Effector memory CD8-positive, alpha-beta T cell (primary cell): ENCODE results near the gene UBE2I.
A peak's percentile ranks its signal among the peaks of the same experiment; 100 is the strongest.

Experiments
- ATAC-seq: fragments of 150-1000 bp; cut with Tn5 transposase; replicated peaks from 2 replicates; pipeline ENCODE4 v1.10.0; 2021; ENCODE audit warnings: mild to moderate bottlenecking, moderate library complexity
- DNase-seq, 3 experiments: peaks; one replicate each; pipeline ENCODE4 v3.0.0; 2021
- H3K27ac Mint-ChIP-seq, 2 donors: one replicate each; pipeline ENCODE4 v1.8.0; 2022; ENCODE audit warnings: mild to moderate bottlenecking in 2 of 2, mixed read lengths in 2 of 2, moderate library complexity in 2 of 2
- H3K27me3 Mint-ChIP-seq, 2 donors: one replicate each; pipeline ENCODE4 v1.8.0; 2022; ENCODE audit warnings: mixed read lengths in 2 of 2
- H3K36me3 Mint-ChIP-seq: one replicate; pipeline ENCODE4 v1.8.0; 2022; ENCODE audit warnings: mild to moderate bottlenecking, moderate library complexity, mixed read lengths; ENCODE audit not compliant: insufficient read depth
- H3K4me1 Mint-ChIP-seq, 2 donors: one replicate each; pipeline ENCODE4 v1.8.0; 2022; ENCODE audit warnings: low read depth in 2 of 2, mixed read lengths in 2 of 2
- H3K4me3 Mint-ChIP-seq, 2 donors: one replicate each; pipeline ENCODE4 v1.8.0; 2022; ENCODE audit warnings: mild to moderate bottlenecking in 2 of 2, mixed read lengths in 2 of 2, moderate library complexity in 2 of 2
- H3K9me3 Mint-ChIP-seq, 2 donors: one replicate each; pipeline ENCODE4 v1.8.0; 2022; ENCODE audit warnings: mixed read lengths in 2 of 2

UBE2I gene

DNA sequence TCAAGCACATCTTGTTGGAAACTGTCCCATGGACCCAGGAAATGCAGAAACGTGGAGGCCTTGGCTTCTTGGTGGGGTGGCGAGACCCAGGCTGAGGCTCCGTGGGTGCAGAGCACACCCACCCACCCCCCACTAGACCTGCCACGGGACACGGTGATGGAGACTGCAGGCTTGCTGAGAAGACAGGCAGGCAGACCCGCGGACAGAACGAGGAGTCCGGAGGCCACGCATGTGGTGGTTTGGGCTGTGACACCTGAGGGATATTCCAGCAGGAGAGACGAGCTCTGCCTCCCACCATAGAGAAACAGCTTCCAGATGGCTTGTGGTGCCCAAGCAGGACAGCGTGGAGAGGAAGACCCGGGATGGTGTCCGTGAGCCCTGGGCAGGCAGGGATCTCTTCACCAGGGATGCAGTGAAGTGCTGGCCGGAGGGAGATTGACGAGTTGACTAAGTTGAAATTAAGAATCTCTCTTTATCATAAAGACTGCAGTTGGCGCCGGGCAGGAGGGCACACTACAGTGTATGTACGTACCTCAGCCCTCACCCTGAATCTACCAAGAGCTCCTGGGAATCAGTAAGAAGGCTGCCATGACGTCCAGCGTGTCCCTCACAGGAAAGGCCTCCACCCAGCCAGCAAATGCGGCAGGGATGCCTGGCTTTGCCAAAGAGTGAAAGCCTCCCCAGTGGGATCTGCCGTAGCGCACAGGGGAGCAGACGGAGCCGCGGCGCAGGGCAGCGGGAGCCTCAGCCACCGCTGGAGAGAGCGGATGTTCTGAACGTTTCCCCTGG is 8.2 kb downstream of the UBE2I start:
- Mint-ChIP-seq H3K4me3 (no peak overlapping the region), H3K4me1 (peaks cover 13 to 14% of the 10 kb centered on the region in 2 donors), H3K27ac (peak overlapping the region in 1 of 2 donors; percentile 73), H3K27me3 (no peaks in the 10 kb centered on the region), H3K36me3 (peaks cover 97% of the 10 kb centered on the region), H3K9me3 (no peaks in the 10 kb centered on the region)
- no peak for ATAC-seq
- DNase-seq, result no peak

DNA sequence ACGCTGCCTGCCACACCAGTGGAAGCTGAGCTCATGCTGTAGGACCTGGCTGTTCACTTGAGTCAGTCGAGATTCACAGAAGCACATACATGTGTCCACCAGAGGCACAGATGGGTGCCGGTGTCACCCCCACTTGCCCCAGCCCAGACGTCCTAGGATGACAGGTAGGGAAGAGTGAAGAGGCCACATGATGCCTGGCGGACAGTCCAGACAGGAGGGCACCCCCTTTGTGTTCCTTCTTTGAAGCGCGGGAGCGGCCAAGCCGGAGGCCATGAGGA is 8.8 kb downstream of the UBE2I start:
- H3K36me3 Mint-ChIP-seq, result peaks cover 97% of the 10 kb centered on the region
- H3K27me3 Mint-ChIP-seq, result no peaks in the 10 kb centered on the region
- no peak overlapping the region for H3K4me3 Mint-ChIP-seq
- no peak for DNase-seq
- H3K4me1 Mint-ChIP-seq, result peaks cover 11 to 13% of the 10 kb centered on the region in 2 donors
- ATAC-seq, result no peak
- no peaks in the 10 kb centered on the region for H3K9me3 Mint-ChIP-seq
- H3K27ac Mint-ChIP-seq, result peak overlapping the region in 1 of 2 donors; percentile 73

DNA sequence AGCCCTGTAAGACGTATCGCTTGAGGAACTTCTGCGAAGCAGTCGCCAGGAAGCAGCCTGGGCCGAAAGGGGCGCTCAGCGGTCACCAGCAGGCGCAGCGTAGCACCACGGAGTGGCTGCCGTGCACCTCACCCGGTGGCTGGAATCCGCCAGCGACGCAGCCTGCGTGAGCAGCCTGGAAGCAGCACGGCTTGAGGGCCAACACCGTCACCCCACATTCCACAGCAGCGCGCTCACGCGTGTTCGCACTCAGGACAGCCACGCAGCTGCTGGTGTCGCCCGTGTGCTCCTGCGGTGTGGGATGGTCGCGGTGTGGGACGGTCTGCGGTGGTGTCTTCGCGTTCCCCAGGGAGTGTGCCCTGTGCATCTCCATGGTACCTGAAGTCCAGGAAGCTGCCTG is 9.6 kb downstream of the UBE2I start:
- peaks cover 99% of the 10 kb centered on the region for H3K36me3 Mint-ChIP-seq
- H3K27ac Mint-ChIP-seq, result no peak overlapping the region
- H3K4me3 Mint-ChIP-seq, result no peak overlapping the region
- no peak for ATAC-seq
- peaks cover 8 to 10% of the 10 kb centered on the region in 2 donors for H3K4me1 Mint-ChIP-seq
- H3K27me3 Mint-ChIP-seq, result no peaks in the 10 kb centered on the region
- H3K9me3 Mint-ChIP-seq, result no peaks in the 10 kb centered on the region
- DNase-seq, result no peak

DNA sequence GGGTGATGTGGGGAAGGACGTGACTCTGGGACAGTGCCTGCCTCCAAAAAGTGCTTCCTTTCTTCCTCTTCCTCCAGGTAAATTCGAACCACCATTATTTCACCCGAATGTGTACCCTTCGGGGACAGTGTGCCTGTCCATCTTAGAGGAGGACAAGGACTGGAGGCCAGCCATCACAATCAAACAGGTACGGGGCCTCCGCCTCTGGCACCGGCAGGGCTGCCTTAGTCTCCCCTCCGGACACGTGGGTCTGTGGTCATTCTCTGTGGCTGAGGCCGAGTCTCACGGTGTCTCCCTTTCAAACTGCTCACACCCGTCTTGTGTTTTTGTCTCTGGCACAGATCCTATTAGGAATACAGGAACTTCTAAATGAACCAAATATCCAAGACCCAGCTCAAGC is 10.7 kb downstream of the UBE2I start:
- Mint-ChIP-seq H3K4me3 (no peak overlapping the region), H3K27ac (no peak overlapping the region), H3K4me1 (peaks cover 3 to 4% of the 10 kb centered on the region in 2 donors), H3K9me3 (no peaks in the 10 kb centered on the region), H3K27me3 (no peaks in the 10 kb centered on the region), H3K36me3 (peaks cover 99% of the 10 kb centered on the region)
- ATAC-seq, result no peak
- no peak for DNase-seq

DNA sequence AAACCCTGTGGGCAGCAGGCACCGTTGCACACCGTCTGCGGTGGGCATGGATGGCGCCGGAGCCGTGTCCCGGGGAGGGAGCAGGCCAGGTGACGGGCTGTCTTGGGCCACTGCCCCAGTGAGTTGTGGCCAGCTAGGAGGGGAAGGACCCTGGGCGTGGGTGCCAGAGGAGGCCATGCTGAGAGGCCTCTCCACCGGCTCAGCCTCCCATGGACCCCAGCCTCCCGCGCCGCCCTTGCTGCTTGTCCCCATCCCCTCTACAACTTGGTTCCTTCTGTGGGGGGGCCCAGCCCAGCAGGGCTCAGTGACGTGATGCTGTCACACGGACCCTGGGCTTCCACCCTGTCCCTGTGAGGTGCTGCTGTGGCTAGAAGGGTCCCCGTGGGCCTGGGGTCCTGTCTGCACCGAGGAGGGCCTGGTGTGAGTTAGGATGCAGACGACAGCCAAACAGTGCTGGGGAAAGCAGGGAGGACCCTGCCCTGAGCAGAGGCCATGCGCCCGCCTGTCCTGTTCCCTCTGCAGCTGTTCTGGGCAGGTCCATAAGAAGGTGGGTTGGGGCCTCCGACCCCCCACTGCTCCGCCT is 11.3 kb downstream of the UBE2I start:
- DNase-seq (no peak), ATAC-seq (no peak)
- Mint-ChIP-seq H3K4me3 (no peak overlapping the region), H3K27ac (no peak overlapping the region), H3K9me3 (no peaks in the 10 kb centered on the region), H3K4me1 (peaks cover 3 to 4% of the 10 kb centered on the region in 2 donors), H3K27me3 (no peaks in the 10 kb centered on the region), H3K36me3 (peaks cover 99% of the 10 kb centered on the region)

DNA sequence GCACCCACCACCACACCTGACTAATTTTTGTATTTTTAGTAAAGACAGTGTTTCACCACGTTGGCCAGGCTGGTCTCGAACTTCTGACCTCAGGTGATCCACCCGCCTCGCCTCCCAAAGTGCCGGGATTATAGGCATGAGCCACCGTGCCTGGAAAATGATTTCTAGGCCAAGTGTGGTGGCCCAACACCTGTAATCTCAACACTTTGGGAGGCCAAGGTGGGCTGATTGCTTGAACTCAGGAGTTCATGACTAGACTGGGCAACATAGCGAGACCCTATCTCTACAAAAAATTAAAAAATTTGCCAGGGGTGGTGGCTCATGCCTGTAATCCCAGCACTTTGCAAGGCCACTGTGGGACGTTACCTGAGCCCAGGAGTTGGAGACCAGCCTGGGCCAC is 13.0 kb downstream of the UBE2I start:
- Mint-ChIP-seq H3K9me3 (no peaks in the 10 kb centered on the region), H3K4me3 (no peak overlapping the region), H3K36me3 (peaks cover 94% of the 10 kb centered on the region), H3K27me3 (no peaks in the 10 kb centered on the region), H3K4me1 (peaks cover 3% of the 10 kb centered on the region in 2 donors), H3K27ac (no peak overlapping the region)
- no peak for ATAC-seq
- DNase-seq, result no peak

DNA sequence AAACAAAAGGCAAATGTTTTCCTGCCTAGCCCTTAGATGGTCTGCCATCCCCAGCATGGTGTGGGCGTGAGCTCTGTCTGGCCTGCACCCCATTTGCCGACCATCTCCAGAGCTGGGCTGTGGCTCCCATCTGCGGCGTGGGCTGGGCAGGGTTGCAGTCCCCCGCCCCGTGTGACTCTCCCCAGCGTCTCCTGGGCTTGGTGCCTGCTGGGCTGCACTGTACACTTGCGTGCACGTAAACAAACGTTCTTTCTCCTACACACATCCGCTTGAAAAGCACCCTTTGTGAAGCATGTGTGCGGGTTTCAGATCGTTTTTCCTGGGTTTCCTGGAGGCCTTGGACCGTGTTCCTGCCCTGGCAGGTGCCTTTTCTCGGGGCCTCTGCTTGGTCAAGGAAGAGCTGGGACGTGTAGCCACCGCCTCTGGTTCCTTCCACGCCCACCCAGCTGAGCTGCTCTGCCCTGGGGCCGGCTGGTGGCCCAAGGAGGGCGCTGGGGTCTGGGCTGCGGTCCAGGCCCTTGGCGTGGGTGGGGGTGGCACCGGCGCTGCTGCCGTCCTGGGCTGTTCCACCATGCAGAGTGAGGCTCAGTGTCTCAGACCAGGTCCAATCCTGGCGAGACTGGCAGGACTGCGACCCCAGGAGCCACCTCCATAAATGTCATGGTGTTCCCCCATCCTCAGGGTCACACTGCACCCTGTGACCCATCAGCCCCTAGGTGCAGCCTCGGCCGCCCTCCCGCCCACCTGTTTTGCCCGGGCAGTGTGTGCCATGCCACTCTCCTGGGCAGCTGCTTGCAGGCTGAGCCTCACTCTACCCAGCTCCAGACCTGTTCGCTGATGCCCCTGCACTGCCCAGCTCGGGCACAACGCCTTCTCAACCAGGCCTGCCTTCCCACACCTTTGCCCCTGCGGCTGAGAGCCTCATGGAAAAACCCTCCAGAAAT is 14.1 kb downstream of the UBE2I start:
- Mint-ChIP-seq H3K36me3 (peaks cover 82% of the 10 kb centered on the region), H3K27ac (peak overlapping the region in 1 of 2 donors; percentile 83), H3K4me3 (no peak overlapping the region), H3K9me3 (no peaks in the 10 kb centered on the region), H3K4me1 (no peaks in the 10 kb centered on the region), H3K27me3 (no peaks in the 10 kb centered on the region)
- ATAC-seq (no peak), DNase-seq (no peak)

DNA sequence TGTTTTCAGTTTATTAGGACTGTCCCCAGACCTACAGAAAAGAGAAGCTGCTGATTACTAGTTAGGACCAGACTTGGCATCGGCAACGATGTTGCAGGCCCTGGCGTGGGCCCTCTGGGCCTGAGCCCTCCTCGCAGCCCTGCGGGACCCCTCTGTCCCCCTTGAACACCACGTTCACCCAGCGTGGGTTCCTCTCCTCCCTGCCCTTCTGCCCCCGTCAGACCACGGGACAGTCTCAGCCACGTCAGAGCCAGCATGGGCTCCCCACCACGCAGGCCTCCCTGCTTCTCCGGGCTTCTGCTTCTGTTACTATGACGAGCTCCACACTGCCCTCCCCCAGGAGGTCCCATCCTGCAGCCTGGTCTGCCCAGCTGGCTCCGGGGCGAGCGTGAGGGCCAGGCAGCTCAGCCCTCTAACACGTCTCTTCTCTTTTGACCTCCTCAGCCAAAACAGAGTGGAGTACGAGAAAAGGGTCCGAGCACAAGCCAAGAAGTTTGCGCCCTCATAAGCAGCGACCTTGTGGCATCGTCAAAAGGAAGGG is 14.9 kb downstream of the UBE2I start:
- Mint-ChIP-seq H3K4me3 (peak overlapping the region in 1 of 2 donors; percentile 31), H3K27me3 (no peaks in the 10 kb centered on the region), H3K9me3 (no peaks in the 10 kb centered on the region), H3K36me3 (peaks cover 74% of the 10 kb centered on the region), H3K4me1 (no peaks in the 10 kb centered on the region), H3K27ac (peak overlapping the region in 1 of 2 donors; percentile 83)
- DNase-seq (no peak), ATAC-seq (no peak)

DNA sequence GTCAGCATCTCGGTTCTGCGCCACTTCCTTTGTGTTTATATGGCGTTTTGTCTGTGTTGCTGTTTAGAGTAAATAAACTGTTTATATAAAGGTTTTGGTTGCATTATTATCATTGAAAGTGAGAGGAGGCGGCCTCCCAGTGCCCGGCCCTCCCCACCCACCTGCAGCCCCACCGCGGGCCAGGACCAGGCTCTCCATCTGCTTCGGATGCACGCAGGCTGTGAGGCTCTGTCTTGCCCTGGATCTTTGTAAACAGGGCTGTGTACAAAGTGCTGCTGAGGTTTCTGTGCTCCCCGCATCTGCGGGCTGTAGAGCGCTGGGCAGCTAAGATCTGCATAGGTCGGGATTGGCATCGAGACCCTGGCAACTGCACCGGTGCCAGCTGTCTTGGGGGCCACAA is 15.8 kb downstream of the UBE2I start:
- Mint-ChIP-seq H3K4me1 (no peaks in the 10 kb centered on the region), H3K27me3 (no peaks in the 10 kb centered on the region), H3K27ac (peak overlapping the region in 1 of 2 donors; percentile 29)

DNA sequence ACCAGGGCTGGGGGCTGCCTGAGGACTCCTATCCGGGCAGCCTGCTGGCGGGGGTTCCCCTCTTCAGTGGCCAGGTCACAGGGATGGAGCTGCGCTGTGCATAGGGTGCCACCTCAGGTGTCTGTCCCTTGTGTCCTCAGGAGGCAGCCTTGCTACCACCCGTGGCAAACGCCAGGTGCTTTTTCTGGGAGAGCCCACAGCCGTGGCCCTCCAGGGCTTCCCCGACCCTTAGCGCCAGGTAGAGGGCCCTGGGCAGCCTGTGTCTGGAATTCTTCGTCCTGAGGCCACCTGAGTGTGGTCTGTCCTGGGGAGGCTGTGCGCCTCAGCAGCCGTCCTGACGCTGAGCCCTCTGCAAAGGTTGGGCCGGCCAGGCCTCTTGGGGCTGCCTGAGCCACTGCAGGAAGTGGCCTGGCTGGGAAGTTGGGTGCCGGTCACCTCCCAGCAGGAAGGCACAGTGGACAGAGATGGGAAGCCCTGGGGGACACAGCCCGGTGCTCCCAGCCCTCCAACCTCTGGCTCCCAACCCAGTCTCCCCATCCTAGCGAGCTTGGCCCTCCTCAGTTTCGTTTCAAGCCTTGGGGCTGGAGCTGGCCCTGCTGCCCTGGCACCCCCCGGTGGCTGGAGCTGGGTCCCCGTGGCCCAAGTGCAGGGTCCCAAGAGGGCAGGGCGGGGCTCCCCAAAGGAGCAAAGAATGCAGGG is 16.4 kb downstream of the UBE2I start:
- Mint-ChIP-seq H3K4me3 (no peak overlapping the region), H3K36me3 (peaks cover 59% of the 10 kb centered on the region), H3K27me3 (no peaks in the 10 kb centered on the region), H3K4me1 (no peaks in the 10 kb centered on the region), H3K27ac (peak overlapping the region in 1 of 2 donors; percentile 29), H3K9me3 (no peaks in the 10 kb centered on the region)
- DNase-seq, result no peak
- ATAC-seq, result peak; percentile 11

More for the DNA sequence above, 15.8 kb downstream of the UBE2I start:
- ATAC-seq (no peak), DNase-seq (no peak)
- Mint-ChIP-seq H3K9me3 (no peaks in the 10 kb centered on the region), H3K4me3 (no peak overlapping the region), H3K36me3 (peaks cover 65% of the 10 kb centered on the region)

DNA sequence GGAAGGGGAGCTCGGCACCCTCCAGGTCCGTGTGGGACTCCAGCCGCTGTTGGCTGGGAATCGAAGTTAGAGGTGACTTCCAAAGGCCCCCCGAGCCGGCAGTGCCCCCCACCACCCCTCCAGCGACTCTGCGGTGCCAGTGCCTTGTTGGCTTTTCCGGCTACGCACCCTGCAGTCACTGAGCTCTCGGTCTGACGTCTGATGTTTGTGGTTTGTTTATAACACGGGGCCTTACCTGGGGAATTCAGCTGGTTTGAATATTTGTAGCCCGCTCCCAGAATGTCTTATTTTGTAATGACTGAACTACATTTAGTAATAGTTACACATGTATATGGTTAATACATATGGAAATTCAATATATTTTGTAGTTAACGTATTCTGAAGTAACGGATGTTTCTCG is 17.0 kb downstream of the UBE2I start:
- peaks cover 3% of the 10 kb centered on the region in 2 donors for H3K4me1 Mint-ChIP-seq
- ATAC-seq, result no peak
- H3K4me3 Mint-ChIP-seq, result no peak overlapping the region
- no peaks in the 10 kb centered on the region for H3K27me3 Mint-ChIP-seq
- H3K9me3 Mint-ChIP-seq, result no peaks in the 10 kb centered on the region
- H3K36me3 Mint-ChIP-seq, result peaks cover 57% of the 10 kb centered on the region
- DNase-seq, result no peak
- peak overlapping the region in 1 of 2 donors; percentile 49 for H3K27ac Mint-ChIP-seq

DNA sequence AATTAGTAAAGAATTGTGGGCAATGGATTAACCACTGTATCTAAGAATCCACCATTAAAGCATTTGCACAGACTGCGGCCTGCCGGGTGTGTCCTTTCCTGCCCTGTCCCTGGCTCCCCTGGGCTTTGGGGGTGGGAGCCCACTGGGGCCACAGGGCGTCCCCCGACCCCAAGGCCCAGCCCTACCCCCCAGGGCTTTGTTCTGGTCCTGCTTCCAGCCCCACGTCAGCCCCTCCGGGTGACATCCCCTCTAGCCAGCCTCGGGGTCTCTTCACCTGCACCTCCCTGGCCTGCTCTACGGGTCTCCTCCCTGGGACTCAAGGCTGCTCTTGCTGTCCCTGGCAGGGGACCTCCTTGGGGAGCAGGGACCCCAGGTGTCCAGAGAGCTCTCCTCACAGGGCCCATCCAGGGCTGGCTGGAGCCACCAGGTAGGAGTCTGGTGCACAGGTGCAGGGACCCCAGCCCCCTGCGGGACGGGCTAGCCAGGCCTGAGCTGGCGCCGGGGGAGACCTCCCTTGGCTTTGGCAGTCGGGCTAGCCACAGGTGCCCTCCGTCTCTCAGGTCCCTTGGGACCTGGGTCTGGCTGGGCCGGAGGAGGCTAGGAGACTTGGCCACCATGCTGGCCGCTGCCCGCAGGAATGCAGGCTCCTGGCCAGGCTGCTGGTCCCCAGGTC is 17.6 kb downstream of the UBE2I start:
- peaks cover 50% of the 10 kb centered on the region for H3K36me3 Mint-ChIP-seq
- no peak overlapping the region for H3K4me3 Mint-ChIP-seq
- ATAC-seq (no peak), DNase-seq (no peak)
- H3K9me3 Mint-ChIP-seq, result no peaks in the 10 kb centered on the region
- H3K27ac Mint-ChIP-seq, result no peak overlapping the region
- peaks cover 0 to under 1% of the 10 kb centered on the region in 2 donors for H3K27me3 Mint-ChIP-seq
- peaks cover 9 to 10% of the 10 kb centered on the region in 2 donors for H3K4me1 Mint-ChIP-seq
